NCI-H510A (cell line): Measurements from ENCODE around the gene ANKRD65.
"Not testable (repeated sequence)": the region's sequence is repeated elsewhere in the genome, so short reads cannot be mapped to it uniquely, and the experiment has no call there.

Experiments
- DNase-seq: peaks from one replicate; lab custom pipeline; 2025; lab: John Stamatoyannopoulos, UW

ANKRD65 gene

GRCh38 chr1:1370094-1370493 is 51.0 kb downstream of the ANKRD65 start:
- not testable (repeated sequence) for DNase-seq
